HG03558 (cell line): ENCODE results near the gene PTGS1.
"Not testable (repeated sequence)": the region's sequence is repeated elsewhere in the genome, so short reads cannot be mapped to it uniquely, and the experiment has no call there.

Source experiments
- ATAC-seq: cut with Tn5 transposase; IDR thresholded peaks from one replicate; pipeline ENCODE4 v1.9.1; 2021; ENCODE audit warnings: moderate number of reproducible peaks; ENCODE audit not compliant: unreplicated experiment; ENCODE audit errors: extremely low read depth

PTGS1 gene

DNA sequence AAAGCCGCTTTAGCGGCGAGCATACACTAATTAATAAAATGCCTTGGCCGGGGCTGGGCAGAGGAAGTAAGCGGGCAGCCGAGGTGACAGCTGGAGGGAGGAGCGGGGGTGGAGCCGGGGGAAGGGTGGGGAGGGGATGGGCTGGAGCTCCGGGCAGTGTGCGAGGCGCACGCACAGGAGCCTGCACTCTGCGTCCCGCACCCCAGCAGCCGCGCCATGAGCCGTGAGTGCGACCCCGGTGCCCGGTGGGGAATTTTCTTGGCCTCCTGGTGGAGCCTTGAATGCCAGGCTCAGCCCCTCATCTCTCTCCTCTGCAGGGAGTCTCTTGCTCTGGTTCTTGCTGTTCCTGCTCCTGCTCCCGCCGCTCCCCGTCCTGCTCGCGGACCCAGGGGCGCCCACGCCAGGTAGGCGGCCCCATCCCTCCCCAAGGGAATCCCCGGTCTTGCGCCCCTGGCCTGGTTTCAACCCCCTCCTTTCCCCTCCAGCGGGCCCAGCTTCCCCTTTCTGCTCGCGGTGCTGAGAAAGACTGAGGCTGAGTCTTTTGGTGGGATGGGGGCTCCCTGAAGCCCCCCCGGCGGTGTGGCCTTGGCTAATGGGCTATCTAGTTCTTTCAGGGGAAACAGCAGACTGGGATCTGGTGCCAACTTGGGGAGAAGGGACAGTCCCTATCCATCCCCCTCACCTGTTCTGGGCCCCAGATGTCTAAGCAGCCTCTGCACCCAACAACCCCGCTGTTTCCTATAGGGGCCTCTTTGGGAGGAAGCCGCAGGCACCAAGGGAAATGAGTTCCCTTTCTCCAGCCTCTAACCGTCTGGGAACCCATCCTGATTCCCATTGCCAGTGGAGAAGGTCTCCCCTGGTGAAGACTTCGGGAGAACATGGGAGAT lies at the start of gene PTGS1:
Gene PTGS1, plus strand, starts transcription at position 156 of the 887 bp plus-strand sequence. Its CDS starts 61 bp downstream, at position 217.
- ATAC-seq = no peak

GRCh38 chr9:122322553-122322952 lies 48.3 kb upstream of the PTGS1 start:
- ATAC-seq = no peak

DNA sequence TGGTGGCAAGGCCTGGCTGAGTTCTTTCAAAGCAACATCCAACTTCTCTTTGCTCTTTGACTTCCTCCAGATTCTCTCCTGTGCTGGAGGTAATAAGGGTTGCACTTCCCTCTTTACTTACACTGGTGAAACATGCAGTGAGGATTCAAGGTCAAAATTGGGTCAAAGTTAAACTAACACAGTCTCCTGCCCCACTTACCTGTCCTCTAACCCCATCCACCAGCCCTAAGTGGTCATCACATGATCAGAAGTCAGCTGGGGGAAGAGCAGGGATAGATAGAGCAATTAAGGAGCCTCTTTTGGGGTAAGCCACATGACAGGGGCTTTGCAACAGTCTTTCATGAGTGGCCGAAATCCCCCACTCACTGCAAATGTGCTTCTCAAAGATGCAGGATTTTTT lies 46.2 kb upstream of the PTGS1 start:
- ATAC-seq = not testable (repeated sequence)

DNA sequence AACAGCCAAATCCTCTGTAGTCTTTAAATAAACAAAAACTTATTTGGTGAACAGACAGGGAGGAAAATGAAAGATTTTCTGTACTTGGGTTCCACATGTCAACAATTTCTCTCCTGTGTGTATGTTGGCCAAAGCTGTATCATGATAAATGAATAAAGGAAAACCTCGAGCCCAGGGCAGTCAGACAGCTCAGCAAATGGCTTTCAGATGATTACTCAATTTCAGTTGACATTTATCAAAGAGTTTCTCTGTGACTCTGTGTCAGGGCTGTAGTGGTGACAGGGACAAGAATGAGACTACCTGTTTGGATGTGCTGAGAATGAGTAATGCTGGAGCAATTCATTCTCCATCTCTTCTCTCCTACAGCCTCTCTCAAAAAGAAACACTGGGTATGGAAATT lies 45.7 kb upstream of the PTGS1 start:
- no peak for ATAC-seq

GRCh38 chr9:122327175-122327574 lies 43.6 kb upstream of the PTGS1 start:
- ATAC-seq = no peak

- ATAC-seq = no peak
These were observed 41.2 kb upstream of the PTGS1 start for GRCh38 chr9:122329597-122329996.

GRCh38 chr9:122330466-122330865 lies 40.4 kb upstream of the PTGS1 start:
- not testable (repeated sequence) for ATAC-seq

GRCh38 chr9:122331523-122331927 lies 39.3 kb upstream of the PTGS1 start:
- ATAC-seq = no peak

GRCh38 chr9:122332083-122332482 lies 38.7 kb upstream of the PTGS1 start:
- no peak for ATAC-seq

GRCh38 chr9:122332644-122333043 lies 38.2 kb upstream of the PTGS1 start:
- ATAC-seq = no peak

- ATAC-seq = no peak
These were observed 37.5 kb upstream of the PTGS1 start for GRCh38 chr9:122333169-122333808.

DNA sequence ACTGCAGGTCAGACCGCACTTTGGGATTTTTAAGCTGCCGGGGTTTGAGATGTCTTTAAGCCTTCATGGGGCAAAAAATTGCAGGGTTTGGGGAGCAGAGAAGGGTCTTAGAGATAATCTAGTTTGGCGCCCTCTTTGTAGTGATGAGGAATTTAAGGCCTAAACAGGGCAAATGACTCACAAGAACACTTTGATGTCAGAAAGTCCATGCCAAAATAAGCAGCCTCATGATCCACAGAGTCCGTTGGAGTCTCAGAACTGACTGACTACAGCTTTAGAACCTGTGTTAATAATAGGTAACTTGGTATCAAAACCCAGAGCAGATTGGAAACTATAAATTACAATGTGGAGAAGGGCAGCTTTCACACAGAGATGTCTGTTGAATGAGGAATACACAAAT lies 35.9 kb upstream of the PTGS1 start:
- no peak for ATAC-seq

GRCh38 chr9:122336189-122336588 lies 34.6 kb upstream of the PTGS1 start:
- no peak for ATAC-seq

GRCh38 chr9:122336866-122337555 lies 33.8 kb upstream of the PTGS1 start:
- no peak for ATAC-seq

DNA sequence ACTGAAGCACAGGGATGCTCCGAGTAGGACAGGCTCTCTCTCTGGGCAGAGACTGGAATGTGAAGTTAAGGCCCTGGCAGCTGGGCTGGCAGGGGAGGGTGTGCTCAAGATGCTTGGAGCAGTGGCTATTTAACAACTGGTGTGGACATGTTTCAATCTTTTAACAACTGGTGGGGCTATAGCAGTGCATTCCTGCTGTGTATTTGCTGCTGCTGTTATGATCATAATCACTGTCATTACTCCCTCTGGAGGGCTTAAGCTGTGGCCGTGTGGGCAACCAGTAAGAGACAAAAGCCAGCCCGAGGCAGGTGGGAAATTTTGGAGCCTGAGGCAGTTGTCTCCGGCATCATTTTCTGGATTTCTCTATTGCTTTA lies 33.3 kb upstream of the PTGS1 start:
- ATAC-seq = no peak

DNA sequence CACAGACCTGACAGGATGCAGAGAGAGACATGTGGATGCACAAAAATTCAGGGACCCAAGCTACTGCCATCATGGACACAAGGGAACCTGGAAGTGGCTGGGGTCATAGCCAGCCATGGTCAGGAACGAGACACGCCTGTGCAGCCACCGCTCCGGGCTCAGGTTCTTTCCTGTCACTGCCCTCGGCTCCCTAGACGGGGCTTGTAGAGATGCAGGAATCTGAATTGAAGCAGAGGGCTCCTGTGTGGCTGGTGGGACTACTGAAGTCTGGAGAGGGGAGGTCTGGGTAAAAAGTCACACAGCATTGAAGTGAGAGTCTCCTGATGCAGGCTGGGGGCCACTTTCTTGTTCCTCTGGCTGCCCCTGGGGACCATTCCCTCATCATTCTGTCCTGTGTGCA lies 32.3 kb upstream of the PTGS1 start:
- no peak for ATAC-seq

DNA sequence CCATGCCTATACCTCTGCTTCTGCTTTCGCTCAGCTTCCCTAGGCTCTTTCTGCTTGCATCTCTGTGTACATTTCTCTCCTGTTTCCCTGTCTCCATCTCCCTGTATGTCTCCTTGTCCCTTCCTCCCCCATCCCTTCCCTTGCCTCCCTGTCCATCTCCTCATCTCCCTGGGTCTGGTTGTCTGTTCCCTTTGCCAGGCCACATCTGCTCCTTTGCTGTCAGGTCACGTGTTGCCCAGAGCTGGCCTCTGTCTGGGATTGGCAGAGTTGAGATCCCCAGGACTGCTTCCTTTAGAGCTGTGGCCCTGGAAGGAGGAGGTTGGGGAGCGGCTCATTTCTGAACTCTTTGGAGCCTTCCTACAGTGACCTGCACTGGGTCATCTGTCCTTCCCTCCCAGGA lies 31.8 kb upstream of the PTGS1 start:
- no peak for ATAC-seq

DNA sequence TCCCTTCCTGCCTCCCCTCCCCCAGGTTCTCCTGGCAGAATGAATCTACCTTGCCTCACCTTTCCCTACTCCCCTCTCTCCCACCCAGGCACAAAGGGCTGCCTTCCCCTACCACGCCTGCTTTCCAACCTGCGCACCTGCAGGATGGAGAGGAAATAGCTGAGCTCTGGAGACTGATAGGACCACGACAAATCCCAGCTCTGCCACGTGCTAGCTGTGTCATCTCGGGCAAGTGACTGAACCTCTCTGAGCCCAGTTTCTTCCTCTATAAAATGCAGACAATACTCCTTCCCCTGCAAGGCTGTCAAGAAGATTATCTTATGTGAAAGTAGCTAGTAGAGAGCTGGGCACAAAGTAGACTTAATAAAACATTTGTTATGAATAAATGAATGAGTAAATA lies 31.2 kb upstream of the PTGS1 start:
- no peak for ATAC-seq

GRCh38 chr9:122340161-122340560 lies 30.7 kb upstream of the PTGS1 start:
- no peak for ATAC-seq

- ATAC-seq = no peak
These were observed 28.3 kb upstream of the PTGS1 start for GRCh38 chr9:122342323-122343050.
